Measurements from ENCODE around the gene TATDN3. TPM values are rescaled to one million over a fixed set of nuclear protein-coding genes. Genes with fewer than 3 reads are reported as not detected.

The TATDN3 gene
- total RNA-seq, 1 experiment from 2014 or later: 13.8 TPM

DNA sequence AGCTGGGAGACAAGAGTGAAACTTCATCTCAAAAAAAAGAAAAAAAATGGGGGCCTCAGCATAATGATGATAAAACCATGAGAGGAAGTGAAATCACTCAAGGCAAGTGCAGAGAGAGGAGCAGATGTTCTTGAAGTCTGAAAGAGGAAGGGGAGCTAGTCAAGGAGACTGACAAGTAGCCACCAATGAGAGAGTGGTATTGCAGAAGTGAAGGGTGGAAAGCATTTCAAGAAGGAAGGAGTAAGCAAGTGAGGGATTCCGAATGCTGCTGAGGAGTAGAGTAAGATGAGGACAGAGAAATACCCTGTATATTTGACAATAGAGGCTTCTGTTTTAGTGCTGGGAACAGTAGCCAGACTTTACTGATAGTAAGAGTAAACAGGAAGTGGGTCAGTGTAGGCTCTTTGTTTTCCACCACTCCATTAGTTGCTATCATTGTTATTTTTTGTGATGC lies 2.9 kb downstream of the TATDN3 start:
- Histone ChIP-seq H2BK15ac (ENCODE audit: low read depth, low read length) (no peak overlapping the region), H2BK12ac (ENCODE audit: insufficient read length, low read depth, low read length) (no peak overlapping the region), H4K91ac (ENCODE audit: insufficient read length, low read depth, low read length) (no peak overlapping the region), H2BK5ac (ENCODE audit: insufficient read length, low read length) (no peak overlapping the region), H2AFZ (ENCODE audit: low read length) (no peak overlapping the region), H3K27me3 (ENCODE audit: insufficient read depth, low read length) (no peaks in the 10 kb centered on the region), H3T11ph (ENCODE audit: low read length) (no peak overlapping the region), H3K56ac (ENCODE audit: insufficient read length, low read depth, low read length) (no peak overlapping the region), H3K9ac (ENCODE audit: extremely low read depth, insufficient read length, low read length) (no peak overlapping the region), H3K4ac (ENCODE audit: low read depth, low read length) (no peak overlapping the region), H2AK5ac (ENCODE audit: insufficient read length, low read length) (no peak overlapping the region), H2BK20ac (ENCODE audit: low read depth, low read length, poor library complexity, severe bottlenecking) (no peak overlapping the region), H3K23me2 (ENCODE audit: insufficient read length, low read depth, low read length, poor library complexity, severe bottlenecking) (peaks cover 7% of the 10 kb centered on the region), H3K9me3 (ENCODE audit: control insufficient read depth, low read depth, low read length) (no peaks in the 10 kb centered on the region), H3K23ac (ENCODE audit: insufficient read length, low read depth, low read length) (no peak overlapping the region), H3K4me1 (ENCODE audit: insufficient read depth, low read length) (no peaks in the 10 kb centered on the region; the same call in 1 of the 2 replicates), H3K79me2 (ENCODE audit: insufficient read depth, low read length) (peaks cover 2% of the 10 kb centered on the region; the same call in 1 of the 2 replicates), H3K18ac (ENCODE audit: insufficient read length, low read depth, low read length) (no peak overlapping the region), H3K14ac (ENCODE audit: insufficient read depth, low read length) (no peak overlapping the region), H3K79me1 (ENCODE audit: insufficient read depth, low read depth, low read length, poor library complexity, severe bottlenecking) (no peaks in the 10 kb centered on the region), H3K4me2 (ENCODE audit: insufficient read depth, insufficient read length, low read length) (no peak overlapping the region), H4K20me1 (ENCODE audit: control insufficient read depth, insufficient read depth, insufficient read length) (no peaks in the 10 kb centered on the region), H4K5ac (ENCODE audit: insufficient read length, low read depth, low read length) (no peak overlapping the region), H2BK120ac (ENCODE audit: low read depth, low read length, poor library complexity, severe bottlenecking) (no peak overlapping the region), H3K27ac (ENCODE audit: insufficient read length, low read depth, low read length) (no peak overlapping the region), H4K8ac (replicated peaks; ENCODE audit: insufficient read length, low read depth, low read length) (no peak overlapping the region)
- DNase-seq: no peak
- peaks cover 5 to 27% (median 18%) of the 10 kb centered on the region in 3 experiments for H3K36me3 Mint-ChIP-seq (ENCODE audit: insufficient read depth in 1 of 3, low read depth in 3 of 3)
- no peaks in the 10 kb centered on the region for H3K27me3 Mint-ChIP-seq (ENCODE audit: low read depth)
- no peak overlapping the region; a peak in 2 of 7 replicates for H3K27ac Mint-ChIP-seq
- peaks cover 8 to 14% of the 10 kb centered on the region in 2 experiments for H3K4me1 Mint-ChIP-seq
- TF ChIP-seq CTCF (conservative IDR thresholded peaks at IDR 0.05): no peak
- no CpG with 5 or more reads among the region's 1 CpG for WGBS (ENCODE audit: extremely low coverage, insufficient read length, low lambda C conversion rate)
- no peak overlapping the region for H3K4me3 Mint-ChIP-seq
- H3K9me3 Mint-ChIP-seq: no peaks in the 10 kb centered on the region
